ENCODE measurements around the gene FLNA. TPM values are rescaled to one million over a fixed set of nuclear protein-coding genes. Genes with fewer than 3 reads are reported as not detected.

The FLNA gene
- total RNA-seq, 1 experiment from 2014 or later: 1,210 TPM

DNA sequence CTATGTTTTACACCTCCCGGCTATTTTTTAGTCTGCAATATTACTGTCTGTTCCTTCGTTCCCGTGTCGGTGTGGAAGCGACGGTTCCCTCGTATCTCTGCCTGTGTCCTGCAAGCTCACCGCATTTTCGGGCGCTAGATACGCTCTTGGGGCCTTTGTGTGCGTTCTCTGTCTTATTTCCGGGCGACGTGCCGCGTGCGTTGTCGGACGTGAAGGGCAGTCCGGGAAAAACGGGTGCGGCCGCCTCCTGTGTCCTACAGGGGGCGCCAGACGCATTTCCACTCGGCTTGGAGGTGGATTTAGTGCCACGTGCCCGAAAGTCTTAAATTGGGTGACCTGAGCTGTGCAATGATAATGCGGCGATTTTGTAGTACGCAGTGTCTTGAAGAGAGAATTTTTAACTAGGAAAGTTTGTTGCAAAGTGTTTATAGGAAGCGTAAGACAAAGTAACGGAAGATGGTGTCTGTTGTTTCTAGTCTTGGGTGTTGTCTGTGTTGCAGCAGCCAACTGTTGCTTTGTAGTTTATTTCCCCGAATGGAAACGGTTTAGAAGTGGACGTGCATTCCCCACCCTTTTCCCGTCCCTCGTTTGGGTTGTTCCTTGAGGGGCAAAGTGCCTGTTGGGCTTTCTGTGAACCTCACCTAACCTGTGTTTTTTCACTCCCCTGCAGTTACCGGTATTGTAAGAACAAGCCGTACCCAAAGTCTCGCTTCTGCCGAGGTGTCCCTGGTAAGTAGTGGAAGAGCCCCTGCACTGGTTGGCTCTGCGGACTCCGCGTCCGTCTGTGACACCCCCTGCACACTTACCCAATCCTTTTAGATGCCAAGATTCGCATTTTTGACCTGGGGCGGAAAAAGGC lies 24.5 kb upstream of the FLNA start:
- ChIA-PET POLR2A (ENCODE audit: low non-redundant PET) (no interaction called here), CTCF (no interaction called here)
- peak; percentile 81 for DNase-seq (ENCODE audit: low spot score)
- Histone ChIP-seq H3K9me3 (ENCODE audit: low read depth, low read length, poor library complexity, severe bottlenecking) (no peaks in the 10 kb centered on the region), H3K4me1 (ENCODE audit: insufficient read depth, low read length, poor library complexity, severe bottlenecking) (no peaks in the 10 kb centered on the region), H3K27me3 (replicated peaks; ENCODE audit: insufficient read depth, low read depth, low read length, poor library complexity) (no peaks in the 10 kb centered on the region), H3K27ac (ENCODE audit: low read depth, low read length, poor library complexity, severe bottlenecking) (peak overlapping the region; percentile 100), H3K4me3 (ENCODE audit: low read depth, low read length, poor library complexity, severe bottlenecking) (peak overlapping the region; percentile 89), H3K36me3 (ENCODE audit: insufficient read depth, low read length, poor library complexity, severe bottlenecking) (peaks cover 25% of the 10 kb centered on the region)
- BruUV-seq (replicated peaks): TSS peak; percentile 82
- intact Hi-C loops (cut with micrococcal nuclease; ENCODE audit: unreplicated experiment): loop anchor here (10.0 kb wide), 1 partner anchor 424 kb away; the partner anchor contains the start of genes HCFC1 and TMEM187
- TF ChIP-seq EZH2 (IDR thresholded peaks at IDR 0.05; ENCODE audit: borderline replicate concordance, low read depth, low read length, poor library complexity, severe bottlenecking): no peak
- TF ChIP-seq CTCF (conservative IDR thresholded peaks at IDR 0.05; ENCODE audit: low read depth, low read length): peak; percentile 83

DNA sequence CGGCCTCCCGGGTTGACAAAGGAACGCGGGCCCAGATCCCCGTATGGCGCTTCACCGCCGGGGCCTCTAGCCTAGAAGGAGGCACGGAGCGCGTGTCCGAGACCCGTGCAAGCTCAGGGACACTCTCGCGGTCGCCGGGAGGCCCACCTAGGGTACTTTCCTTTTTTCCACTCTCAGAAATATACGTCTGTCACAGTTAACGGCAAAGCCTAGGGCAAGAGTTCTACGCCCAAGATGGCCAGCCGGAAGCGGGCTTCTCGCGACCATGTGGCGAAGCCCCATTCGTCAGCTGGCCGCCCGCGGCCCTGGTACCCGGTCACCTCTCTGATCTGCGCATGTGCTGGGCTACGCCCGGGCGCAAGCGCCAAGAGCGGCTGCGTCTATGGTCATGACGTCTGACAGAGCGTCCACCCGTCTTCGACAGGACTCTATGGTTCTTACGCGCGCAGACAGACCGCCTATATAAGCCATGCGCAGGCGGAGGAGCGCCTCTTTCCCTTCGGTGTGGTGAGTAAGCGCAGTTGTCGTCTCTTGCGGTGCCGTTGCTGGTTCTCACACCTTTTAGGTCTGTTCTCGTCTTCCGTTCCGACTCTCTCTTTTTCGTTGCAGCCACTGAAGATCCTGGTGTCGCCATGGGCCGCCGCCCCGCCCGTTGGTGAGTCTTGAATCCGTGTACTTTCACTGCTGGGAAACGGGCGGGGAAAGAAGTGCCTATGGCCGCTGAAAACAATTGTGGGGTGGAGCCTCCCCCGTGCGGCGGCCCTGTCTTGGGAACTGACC lies 23.6 kb upstream of the FLNA start, which contains the start of gene RPL10:
RPL10 (plus strand) TSS at position 490 of the 780 bp plus-strand sequence; CDS start at position 633, 143 bp downstream.
- Histone ChIP-seq H3K36me3 (ENCODE audit: insufficient read depth, low read length, poor library complexity, severe bottlenecking) (peaks cover 25% of the 10 kb centered on the region), H3K27me3 (replicated peaks; ENCODE audit: insufficient read depth, low read depth, low read length, poor library complexity) (no peaks in the 10 kb centered on the region), H3K4me3 (ENCODE audit: low read depth, low read length, poor library complexity, severe bottlenecking) (peak within 1 kb of the TSS; percentile 89), H3K4me1 (ENCODE audit: insufficient read depth, low read length, poor library complexity, severe bottlenecking) (no peaks in the 10 kb centered on the region), H3K9me3 (ENCODE audit: low read depth, low read length, poor library complexity, severe bottlenecking) (no peaks in the 10 kb centered on the region), H3K27ac (ENCODE audit: low read depth, low read length, poor library complexity, severe bottlenecking) (peak within 1 kb of the TSS; percentile 100)
- ChIA-PET CTCF (no interaction called here), POLR2A (ENCODE audit: low non-redundant PET) (interaction anchor here (0.6 to 1.1 kb wide), 4 partner anchors 17 to 129 kb away, joined by 3 to 4 read pairs (median 3); no protein-coding TSS in a partner anchor)
- no TSS peak for BruUV-seq (replicated peaks)
- peak; percentile 96 for DNase-seq (ENCODE audit: low spot score)
- intact Hi-C loops (cut with micrococcal nuclease; ENCODE audit: unreplicated experiment): loop anchor here (10.0 kb wide), 1 partner anchor 423 kb away; the partner anchor contains the start of genes HCFC1 and TMEM187
- TF ChIP-seq EZH2 (IDR thresholded peaks at IDR 0.05; ENCODE audit: borderline replicate concordance, low read depth, low read length, poor library complexity, severe bottlenecking) (no peak), CTCF (conservative IDR thresholded peaks at IDR 0.05; ENCODE audit: low read depth, low read length) (no peak)

All from A673 (cell line).